Hepatic stellate cell (primary cell): ENCODE results near the gene NUP58.

Experiments used
- DNase-seq: peaks from one replicate; pipeline ENCODE4 v3.0.0; 2011; ENCODE audit warnings: low spot score

The NUP58 gene

DNA sequence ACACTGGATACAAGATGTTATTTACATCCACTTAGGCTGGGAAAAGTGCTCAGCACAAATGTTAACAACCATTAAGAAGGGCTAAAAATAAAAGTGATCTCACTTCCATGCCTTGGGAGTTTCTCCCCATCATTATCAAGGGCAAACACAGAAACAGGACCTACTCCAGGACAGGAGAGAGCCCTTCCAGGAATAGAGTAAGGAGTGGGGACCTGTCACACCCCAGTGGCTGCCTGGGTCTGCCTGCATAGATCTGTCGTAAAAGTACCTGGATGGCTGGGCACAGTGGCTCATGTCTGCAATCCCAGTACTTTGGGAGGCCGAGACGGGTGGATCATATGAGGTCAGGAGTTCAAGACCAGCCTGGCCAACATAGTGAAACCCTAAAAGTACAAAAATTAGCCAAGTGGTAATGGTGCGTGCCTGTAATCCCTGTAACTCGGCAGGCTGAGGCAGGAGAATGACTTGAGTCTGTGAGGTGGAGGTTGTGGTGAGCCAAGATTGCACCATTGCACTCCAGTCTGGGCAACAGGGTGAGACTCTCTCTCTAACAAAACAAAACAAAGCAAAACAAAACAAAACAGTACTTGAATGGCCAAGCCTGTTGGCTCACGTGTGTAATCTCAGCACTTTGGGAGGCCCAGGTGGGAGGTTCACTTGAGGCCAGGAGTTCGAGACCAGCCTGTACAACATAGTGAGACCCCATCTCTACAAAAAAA is 76.0 kb downstream of the NUP58 start:
- DNase-seq = no peak

GRCh38 chr13:25378528-25378927 is 77.1 kb downstream of the NUP58 start:
- no peak for DNase-seq

- DNase-seq = no peak
These were observed 77.6 kb downstream of the NUP58 start for GRCh38 chr13:25379011-25379410.

- DNase-seq = no peak
These were observed 78.7 kb downstream of the NUP58 start for GRCh38 chr13:25380082-25380481.

GRCh38 chr13:25380741-25381324 is 79.4 kb downstream of the NUP58 start:
- DNase-seq = no peak

DNA sequence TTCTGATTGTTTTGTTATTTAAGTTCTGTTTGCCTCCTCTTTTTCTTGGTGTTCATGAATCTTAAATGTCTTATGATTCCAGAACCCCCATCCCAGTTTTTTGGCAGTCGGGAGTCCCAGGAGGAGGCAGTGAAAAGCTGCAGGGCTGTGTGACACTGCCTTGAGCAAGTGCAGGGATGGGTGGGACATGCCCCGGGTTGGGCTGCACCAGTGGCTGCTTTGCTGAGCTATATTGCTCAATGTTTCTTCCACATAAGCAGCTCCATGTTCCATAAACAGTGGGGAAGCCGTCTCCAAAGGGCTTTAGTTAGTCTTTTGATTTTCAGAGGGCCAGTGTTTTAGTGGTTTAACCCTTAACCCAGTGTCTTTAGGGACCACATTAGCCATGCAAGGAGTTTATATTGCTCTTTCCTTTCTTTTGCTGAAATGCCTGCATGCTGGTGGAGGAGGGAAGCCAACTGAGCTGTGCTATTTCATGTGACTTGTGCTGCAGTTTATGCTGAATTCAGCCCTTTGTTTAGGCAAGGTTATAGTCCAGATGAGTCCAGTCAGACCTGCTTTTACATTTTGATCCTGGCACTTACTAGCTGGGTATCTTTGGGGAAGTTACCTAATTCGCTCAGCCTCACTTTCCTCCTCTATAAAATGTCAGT is 83.5 kb downstream of the NUP58 start:
- no peak for DNase-seq

GRCh38 chr13:25391932-25392331 is 90.5 kb downstream of the NUP58 start:
- DNase-seq = no peak
